Breast epithelium (tissue), 3 donors: ENCODE measurements around the gene PADI2.

ENCODE experiments used
- POLR2A ChIP-seq: fragments of 450-650 bp; IDR thresholded peaks from one replicate; pipeline ENCODE4 v1.6.1; 2016; ENCODE audit warnings: antibody characterized with exemption, mild to moderate bottlenecking, moderate library complexity
- POLR2AphosphoS5 ChIP-seq, 3 donors: sonication (generic); formaldehyde crosslinking; IDR thresholded peaks; one replicate each; pipeline ENCODE4 v1.6.1; 2017; ENCODE audit warnings: antibody characterized with exemption in 3 of 3
- TF ChIP-seq, protein P1 (sequence below), 3 donors: fragments of 450-650 bp; IDR thresholded peaks; one replicate each; pipeline ENCODE4 v1.5.1; 2016 to 2017; ENCODE audit warnings: antibody characterized with exemption in 3 of 3, mild to moderate bottlenecking in 3 of 3, moderate library complexity in 3 of 3

DNA sequence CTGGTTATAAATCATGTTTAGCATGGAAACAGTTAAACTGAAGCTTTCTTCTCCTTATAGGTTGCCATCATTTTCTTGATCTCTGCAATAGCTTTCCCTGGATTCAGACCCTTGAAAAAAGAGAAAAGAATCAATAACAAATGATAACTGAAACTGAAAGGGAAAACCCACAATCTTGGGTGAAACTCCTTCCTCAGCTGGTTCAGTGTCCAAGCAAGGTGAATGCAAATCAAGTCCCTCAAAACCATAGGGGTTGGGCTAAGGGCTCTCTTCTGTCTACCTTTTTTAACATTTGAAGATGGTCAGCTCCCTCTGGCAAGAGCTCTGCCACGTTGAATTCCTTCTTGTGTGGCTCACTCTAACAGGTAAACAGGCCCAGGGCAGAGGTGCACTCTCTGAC lies 100.4 kb downstream of the PADI2 start:
- no peak for TF ChIP-seq POLR2A
- TF ChIP-seq, protein P1, sequence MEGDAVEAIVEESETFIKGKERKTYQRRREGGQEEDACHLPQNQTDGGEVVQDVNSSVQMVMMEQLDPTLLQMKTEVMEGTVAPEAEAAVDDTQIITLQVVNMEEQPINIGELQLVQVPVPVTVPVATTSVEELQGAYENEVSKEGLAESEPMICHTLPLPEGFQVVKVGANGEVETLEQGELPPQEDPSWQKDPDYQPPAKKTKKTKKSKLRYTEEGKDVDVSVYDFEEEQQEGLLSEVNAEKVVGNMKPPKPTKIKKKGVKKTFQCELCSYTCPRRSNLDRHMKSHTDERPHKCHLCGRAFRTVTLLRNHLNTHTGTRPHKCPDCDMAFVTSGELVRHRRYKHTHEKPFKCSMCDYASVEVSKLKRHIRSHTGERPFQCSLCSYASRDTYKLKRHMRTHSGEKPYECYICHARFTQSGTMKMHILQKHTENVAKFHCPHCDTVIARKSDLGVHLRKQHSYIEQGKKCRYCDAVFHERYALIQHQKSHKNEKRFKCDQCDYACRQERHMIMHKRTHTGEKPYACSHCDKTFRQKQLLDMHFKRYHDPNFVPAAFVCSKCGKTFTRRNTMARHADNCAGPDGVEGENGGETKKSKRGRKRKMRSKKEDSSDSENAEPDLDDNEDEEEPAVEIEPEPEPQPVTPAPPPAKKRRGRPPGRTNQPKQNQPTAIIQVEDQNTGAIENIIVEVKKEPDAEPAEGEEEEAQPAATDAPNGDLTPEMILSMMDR (IDR thresholded peaks at IDR 0.05): no peak
- TF ChIP-seq POLR2AphosphoS5 (IDR thresholded peaks at IDR 0.05): no peak
